KG1 (cell line): ENCODE results near the gene PAX5.

ENCODE experiments used
- DNase-seq: peaks from one replicate; lab custom pipeline; 2025; lab: John Stamatoyannopoulos, UW

PAX5 gene

DNA sequence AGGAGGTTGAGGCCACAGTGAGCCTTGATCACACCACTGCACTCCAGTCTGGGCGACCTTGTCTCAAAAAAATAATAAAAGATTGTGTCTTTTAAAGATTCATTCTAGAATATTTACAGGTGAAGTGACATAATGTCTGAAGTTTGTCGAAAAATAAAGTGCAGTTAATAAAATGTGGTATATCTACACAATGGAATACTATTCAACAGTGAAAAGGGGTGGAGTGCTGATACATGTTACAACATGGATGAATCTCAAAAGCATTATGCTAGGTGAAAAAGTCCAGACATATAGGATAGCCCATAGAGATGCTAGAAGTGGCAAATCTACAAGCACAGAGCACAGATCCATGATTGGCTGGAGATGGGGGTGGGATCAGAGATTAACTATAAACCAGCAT lies 101.9 kb downstream of the PAX5 start:
- DNase-seq, result no peak

DNA sequence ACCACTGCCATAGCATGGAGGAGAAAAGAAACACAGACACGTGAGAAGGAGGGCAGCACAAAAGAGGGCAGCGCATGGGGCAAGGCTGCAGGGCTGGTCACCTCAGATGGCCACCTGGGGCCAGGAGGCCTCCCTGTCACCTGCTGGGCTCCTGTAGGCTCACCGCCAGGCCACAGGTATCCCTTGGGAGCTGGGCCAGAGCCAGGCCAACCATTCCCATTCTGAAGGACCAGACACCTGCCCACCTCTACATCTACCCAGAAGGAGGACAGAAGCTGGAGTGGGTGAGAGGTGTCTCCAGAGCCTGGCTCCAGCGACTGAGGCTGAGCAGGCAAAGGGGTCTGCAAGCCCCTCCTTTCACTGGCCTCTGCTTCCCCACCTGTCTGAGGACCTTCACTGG lies 103.1 kb downstream of the PAX5 start:
- DNase-seq, result no peak

DNA sequence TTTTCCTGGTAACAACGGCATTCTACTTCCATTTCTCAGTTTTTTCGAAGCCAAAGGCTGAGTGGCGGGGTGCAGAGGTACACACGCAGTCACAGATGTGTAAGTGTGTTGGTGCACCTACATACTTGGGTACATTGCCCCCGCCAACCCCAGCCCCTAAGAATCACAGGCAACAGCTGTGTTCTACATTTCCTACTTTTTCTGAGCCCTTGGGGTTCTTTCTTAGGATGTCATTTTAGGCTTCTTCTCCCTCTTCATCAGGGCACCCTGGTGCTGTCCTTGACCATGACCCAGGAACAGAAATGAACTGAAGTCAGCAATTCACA lies 104.8 kb downstream of the PAX5 start:
- no peak for DNase-seq

DNA sequence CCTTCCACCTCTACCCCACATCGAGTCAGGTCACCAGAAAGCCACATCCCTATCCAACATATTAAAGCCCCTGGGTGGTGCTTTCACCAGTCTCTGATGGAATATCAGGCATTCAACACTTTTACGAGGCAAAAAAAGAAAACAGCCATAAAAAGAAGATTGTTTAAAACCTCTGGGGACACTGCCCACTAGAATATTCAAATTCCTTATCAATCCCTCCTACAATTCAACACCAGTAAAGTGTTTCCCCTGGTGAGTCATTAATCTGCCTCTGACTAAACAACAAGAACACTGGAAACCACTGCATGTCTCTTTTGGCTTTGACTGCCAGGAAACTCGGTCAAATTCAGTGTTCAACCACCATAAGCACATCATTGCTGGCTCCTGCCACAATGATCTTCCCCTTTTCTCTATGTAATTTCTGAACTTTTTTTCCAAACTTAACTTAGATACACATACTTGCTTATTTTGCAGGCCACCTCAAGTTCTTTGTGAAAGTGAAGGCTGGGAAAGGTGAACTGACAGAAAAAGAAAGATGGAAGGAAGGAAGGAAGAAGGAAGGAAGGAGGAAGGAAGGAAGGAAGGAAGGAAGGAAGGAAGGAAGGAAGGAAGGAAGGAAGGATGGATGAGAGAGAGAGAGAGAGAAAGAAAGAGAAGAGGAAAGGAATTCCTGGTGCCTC lies 105.3 kb downstream of the PAX5 start:
- no peak for DNase-seq

DNA sequence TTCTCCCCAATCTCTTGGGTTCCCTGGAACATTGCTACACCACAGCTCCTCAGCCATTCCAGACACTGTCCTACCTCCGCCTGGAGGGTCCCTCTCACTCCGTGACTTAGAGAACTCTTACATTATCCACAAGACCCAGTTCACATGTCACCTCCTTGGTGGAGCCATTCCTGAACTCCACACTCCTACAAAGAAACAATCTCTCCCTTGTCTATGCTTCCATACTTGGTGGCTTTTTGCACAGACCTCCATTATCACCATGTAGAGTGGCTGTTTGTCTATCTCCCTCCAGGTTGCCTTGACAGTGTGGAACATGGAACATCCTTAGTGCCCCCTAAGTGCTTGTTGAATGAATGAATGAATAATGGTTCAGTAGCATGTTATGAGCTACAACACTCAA lies 105.9 kb downstream of the PAX5 start:
- DNase-seq, result no peak

DNA sequence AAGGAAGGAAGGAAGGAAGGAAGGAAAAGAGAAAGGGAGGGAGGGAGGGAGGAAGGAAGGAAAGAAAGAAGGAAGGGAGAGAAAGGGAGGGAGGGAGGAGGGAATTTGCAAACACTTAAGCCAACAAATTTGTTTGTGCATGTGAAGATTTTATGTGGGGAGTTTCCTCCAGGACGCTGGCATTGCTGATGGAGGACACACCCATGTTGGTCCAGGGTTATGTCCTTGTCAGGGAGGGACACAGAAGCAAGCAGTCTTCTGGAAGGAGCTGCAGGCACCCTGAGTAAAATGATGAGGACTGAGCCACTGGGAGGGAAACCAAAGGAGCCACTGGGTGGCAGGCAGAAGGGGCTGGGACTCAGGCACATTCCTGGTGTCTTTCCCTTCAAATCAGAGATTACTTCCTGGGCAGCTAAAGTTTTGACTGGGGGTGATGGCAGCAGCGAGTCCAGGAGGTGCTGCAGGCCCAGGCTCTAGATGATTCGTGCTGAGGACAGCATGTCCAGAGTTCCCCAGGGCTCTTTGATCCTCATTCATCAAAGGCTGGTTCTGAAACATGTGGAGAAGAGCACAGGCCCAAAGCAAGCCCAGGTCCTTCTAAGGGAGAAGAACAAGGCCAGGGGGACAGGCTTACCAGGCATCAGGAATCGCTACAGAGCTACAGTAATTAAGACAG lies 109.2 kb downstream of the PAX5 start:
- DNase-seq, result no peak

DNA sequence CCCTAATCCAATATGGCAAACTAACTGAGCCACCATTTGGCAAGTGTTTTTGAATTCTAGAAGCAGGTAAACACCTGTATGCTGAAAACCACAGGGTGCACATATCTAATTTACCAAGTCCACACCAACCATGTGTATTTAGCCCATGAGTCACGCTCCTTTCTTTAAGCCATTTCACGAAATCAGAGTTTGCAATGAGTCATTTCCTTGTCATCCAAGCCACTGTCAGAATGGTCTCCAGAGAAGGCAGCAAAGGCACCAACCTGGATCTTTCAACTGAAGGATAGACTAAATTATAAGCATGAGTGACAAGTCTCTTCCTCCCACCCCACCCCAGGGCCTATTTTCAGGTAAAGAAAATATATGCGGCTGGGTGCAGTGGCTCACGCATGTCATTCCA lies 110.0 kb downstream of the PAX5 start:
- no peak for DNase-seq

DNA sequence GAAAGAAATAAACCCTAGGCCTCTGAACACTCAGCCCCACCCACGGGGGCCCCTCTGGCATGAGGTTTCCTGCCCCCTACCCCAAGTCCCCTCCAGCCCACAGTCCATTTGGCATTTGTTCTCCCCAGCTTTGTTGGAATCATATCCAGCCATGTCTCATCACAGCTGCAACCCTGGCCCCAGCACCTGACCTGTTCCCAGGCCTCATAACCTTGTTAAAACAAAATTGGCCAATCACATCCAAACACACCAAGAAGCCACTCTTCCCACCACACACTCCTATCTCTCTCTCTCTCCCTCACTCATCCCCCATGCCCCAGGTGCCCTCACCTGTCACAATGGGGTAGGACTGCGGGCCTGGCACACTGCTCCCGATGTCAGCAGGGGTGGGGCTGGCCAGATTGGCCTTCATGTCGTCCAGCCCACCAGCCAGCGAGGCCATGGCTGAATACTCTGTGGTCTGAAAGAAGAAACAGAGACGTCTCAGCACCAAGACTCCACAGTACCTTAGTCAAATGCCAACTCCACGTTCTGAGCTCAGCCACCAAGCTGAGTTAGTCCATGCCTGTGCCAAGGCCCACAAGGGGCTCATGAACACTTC lies 110.9 kb downstream of the PAX5 start:
- no peak for DNase-seq

DNA sequence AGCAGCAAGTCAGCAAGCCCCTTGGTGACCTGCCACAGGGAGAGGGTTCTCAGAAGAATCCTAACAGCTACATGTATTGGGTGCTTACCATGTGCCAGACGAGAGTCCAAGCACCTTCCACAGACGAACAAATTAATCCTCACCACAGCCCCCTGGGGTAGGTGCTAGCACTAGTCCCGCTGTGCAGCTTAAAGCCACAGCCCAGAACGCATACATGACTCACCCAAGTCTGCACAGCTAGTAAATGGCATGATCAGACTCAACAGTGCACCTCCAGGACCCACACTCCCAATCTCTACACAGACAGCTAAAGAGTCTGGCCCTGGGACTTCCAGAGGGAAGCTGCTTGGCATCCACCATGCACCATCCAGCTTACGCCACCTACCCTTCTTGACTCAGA lies 111.5 kb downstream of the PAX5 start:
- DNase-seq, result no peak

DNA sequence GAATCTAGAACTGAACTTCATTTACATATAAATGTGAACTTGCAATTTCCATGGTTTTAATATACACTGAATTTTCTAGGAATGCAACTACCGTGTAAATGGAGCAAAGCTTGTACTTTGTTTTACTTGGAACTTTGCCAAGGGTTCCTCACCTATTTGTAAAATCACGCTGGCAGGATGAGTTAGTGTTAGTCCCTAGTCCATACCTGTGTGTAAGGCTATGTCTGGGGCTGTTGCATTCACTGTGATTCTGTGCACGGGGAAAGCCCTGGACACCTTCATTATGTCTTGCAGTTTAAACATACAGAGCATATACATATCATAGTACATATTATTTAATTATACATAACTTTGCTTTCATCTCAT lies 119.9 kb downstream of the PAX5 start:
- no peak for DNase-seq

DNA sequence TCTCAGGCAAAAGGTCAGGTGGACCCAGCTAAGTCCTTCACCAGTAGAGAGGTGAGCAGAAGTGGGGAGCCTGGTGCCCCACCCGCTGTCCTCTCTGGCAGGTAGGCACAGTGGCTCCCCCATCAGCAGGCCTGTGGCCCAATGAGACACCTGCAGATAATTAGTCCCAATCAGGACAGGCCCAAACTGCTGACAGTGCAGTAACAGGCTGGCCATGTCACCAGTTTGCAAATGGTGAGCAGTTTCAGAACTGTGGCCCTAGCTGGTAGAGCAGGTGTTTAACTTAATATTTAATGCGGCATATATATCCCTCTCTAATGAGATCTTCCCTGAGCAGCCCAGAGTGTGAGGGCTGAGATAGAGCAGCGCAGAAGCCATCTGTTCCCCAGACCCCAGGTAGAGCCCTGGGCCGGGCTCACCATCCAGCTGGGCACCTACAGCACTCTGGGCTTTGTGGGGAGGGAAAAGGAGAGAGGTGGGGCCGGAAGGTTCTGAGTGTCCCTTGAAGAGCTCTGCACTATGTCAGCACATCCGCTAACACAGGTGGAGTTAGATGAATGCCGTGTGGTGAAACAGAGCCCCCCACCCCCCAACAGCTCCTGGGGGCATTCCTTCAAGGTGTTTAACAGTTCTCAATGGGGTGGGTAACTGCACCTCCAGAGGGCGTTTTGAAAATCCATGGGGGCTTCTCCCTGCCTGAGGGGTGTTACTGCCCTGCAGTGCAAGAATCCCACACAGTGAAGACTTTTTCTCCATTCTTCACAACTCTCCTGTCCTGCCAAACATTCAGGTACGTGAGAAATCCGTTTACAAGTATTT lies 120.5 kb downstream of the PAX5 start:
- no peak for DNase-seq

DNA sequence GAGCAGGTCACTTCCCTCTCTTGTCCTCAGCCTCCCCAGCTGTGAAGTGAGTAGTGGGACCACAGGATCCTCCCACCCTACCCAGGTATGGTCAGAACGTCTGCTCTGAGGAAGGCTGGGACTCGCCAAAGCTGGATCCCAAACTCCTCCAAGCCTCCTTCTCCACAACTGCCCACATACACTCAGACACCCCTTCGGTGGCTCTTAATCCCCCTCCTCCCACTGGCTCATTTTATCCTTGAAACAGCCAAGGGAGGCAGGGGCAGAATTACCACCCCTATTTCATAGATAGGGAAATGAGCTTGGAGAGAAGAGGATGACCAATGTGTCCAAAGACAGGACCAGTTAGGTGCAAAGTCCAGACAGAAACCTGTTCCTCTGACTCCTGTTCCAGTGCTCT lies 121.4 kb downstream of the PAX5 start:
- DNase-seq, result no peak

DNA sequence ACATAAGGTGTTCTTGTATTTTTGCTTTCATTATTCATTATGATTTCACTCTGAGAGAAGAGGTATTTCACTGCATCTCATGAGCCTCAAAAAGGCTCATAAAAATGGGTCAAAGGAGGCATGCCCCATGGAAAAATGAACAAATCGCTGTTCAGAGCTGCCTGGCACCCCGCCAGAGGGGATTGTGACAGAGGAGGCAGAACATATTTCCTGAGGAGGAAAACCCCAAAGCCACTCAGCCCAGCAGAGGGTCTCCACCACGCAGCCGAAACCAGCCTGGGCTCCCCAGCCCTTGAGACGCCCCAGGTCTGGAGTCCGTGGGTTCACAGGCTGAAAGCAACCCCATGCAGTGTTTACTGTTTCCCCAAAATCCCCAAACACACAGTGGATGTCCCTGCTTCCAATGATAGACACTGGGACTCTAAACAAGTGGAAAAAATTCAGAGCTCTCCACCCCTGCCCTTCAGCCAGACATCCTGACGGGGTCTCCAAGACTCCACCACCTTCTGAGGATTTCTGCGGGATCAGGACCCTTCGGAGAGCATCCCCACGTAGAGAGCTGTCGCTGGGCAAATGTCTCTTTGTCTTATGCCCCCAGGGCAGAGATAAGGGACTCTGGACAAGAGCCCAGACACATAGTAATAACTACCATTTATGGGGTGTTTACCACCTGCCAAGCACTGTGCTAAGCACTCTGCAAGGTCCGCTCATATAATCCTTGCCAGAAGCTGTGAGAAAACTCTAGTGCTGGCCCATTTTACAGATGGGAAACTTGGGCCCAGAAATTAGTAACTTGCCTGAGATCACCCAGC lies 122.3 kb downstream of the PAX5 start:
- no peak for DNase-seq

DNA sequence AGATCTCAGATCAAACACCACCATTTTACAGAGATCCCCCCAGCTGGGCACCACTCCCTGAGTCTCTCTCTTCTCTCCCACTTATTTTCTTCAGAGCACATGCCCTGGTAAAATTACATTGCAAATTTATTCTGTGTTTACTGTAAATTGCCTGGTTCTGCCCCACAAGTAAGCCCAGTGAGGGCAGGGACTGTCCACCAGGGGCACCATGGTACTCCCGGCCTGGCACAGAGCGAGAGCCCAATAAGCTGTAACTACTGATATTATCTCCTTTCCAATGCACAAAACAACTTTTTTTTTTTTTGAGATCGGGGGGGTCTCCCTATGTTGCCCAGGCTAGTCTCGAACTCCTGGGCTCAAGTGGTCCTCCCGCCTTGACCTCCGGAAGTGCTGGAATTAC lies 123.0 kb downstream of the PAX5 start:
- no peak for DNase-seq

DNA sequence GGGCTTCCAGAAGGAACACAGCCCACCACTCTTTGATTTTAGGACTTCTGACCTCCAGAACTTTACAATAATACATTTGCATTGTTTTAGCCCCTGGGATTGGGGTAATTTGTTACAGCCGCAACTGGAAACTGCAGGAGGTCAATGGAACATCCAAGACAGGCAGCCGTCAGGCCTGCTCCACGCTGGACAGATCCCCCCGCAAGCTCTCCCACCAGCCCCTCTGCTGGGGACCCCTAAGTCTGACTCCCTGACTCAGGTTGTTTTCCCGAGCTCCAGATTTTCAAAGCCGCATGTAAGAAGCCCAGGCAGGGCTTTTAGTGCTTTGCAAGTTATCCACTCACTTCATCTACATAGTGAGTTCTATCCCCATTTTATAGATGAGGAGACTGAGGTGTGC lies 127.6 kb downstream of the PAX5 start:
- DNase-seq, result no peak

DNA sequence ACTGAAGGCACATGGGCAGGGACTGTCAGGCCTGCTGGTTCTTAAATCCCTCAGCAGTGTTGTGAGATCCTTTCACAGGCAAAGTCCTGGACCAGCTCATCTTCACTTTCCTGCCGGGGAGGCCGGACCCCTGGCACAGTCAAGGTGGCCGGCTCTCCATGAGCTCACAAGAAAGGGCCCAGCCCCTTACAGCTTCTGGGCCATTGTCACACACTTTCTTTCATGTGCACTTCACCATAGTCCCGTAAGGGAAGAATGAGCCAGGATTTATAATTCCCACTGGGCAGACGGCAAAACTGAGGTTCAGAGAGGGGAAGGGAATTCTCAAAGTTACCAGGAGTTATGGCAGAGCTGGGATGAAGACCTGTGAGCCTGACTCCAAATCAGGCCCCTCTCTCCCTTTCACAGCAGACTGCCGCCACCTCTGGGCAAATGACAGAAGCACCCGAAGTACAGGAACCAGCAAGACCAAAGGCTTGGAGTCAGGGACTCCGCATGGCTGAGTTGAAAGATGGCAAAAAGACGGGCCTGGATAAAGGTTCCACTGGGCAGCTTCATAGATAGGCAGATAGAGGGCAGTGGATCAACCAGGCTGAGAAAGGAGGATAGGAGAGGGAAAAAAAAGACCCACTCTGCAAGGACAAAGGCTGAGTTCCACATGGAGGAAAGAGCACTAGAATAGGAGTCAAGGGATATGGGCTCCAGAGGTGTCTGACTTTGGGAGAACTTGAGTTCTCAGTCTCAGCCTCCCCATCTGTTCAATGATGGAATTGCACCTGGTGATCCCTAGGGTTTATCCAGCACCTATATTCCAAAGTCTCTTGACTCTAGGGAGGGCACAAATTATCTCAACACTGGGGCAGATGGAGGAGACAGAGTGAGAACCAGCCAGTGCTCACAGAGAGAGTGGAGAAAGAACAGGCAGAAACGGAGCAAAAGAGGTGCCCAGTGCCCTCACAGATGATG lies 128.7 kb downstream of the PAX5 start:
- no peak for DNase-seq

DNA sequence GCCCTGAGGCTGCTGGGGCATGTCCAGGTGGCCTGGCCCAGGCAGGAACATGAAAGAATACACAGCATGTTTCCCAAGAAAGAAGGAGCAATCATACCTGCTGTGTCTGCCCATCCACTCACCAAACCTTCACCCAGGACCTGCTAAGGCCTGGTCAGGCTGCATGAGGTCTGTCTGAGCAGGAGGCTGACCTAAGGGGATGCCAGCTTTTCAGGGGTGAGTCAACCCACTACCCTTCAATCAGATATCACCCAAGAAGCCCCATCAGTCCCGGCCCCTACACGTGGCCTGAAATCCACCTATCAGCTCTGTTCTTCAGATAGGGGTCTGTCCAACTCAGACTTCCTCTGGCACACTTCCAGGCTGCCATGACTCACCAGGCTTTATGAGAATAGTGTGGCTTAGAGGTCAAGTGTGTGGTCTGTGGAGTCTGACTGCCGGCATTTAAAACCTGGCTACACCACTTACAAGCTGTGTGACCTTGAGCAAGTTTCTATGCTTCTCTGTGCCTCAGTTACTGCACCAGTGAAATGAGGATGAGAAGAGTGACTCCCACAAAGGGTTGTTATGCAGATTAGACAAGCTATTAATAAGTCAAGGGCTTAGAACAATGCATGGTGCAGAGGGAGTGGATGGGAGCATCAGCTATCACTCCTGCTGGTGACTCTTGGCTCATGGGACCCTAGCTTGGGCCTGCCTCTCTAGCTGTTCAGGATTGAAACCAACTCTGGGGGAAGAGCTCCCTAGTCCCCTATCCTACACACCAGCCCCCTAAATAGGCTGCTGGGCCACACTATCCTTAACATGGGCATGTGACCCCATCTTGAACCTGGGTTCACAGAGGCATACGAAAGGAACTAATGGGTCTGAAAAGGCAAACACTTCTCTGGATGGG lies 130.3 kb downstream of the PAX5 start:
- DNase-seq, result no peak

DNA sequence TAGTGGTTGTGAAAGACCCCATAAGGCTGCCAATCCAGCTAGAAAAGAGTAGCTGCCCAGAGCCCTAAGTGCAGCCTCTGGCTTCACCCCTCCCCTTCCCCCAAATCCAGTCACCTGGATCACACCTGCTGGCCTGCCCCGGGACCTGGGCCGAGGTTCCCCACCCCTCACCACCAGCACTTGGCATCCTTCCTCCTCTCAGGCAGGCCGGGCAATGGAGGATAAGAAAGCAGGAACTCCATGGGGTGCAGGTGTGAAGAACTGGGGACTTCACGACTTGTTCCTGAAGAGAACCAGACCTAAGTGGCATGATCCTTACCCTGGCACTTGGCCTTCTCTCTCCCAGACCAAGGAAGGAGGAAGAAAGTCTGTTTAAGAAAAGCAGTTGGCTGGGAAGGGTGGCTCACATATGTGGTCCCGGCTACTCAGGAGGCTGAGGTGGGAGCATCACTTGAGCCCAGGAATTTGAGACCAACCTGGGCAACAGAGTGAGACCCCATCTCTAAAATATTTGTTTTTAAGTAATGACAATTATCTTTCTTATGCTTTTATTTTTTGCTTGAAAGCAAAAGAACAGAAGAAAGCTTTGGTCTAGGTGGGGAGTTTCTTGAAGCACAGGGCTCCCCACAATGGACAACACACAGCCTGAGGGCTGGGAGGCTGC lies 131.1 kb downstream of the PAX5 start:
- no peak for DNase-seq

DNA sequence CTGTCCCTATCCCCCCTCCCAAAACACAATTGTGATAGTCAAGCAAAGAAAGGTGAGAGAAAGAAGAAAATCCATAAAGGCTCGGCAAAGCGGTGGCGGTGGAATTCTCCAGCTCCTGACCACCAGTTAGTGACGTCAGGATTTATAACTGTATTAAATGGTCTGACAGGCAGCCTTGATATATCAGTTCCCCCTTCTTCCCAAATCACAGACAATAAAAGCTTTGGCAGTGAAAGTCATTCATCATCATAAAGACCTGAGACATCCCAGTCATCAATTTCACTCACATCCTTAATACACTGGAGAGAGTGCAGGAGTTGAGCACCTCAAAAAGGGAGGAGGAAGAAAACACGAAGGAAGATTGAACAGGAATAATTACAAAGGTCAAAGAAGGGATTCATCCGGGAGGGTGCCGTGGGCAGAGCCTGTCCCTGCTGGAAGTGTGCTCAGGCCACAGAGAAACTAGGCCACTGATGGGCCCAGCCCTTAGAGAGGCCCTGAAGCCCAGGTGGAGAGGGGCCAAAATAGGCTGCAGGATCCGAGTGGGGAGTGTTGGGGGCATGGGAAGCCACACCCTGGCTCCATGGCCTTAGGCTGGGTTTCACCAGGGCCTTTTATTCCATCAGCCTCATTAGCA lies 131.9 kb downstream of the PAX5 start:
- DNase-seq, result no peak
